ENCODE measurements around the gene CDH23. TPM values are rescaled to one million over a fixed set of nuclear protein-coding genes. Genes with fewer than 3 reads are reported as not detected.
A peak's percentile ranks its signal among the peaks of the same experiment; 100 is the strongest.

The CDH23 gene
- total RNA-seq, 1 donor = 0.36 TPM

DNA sequence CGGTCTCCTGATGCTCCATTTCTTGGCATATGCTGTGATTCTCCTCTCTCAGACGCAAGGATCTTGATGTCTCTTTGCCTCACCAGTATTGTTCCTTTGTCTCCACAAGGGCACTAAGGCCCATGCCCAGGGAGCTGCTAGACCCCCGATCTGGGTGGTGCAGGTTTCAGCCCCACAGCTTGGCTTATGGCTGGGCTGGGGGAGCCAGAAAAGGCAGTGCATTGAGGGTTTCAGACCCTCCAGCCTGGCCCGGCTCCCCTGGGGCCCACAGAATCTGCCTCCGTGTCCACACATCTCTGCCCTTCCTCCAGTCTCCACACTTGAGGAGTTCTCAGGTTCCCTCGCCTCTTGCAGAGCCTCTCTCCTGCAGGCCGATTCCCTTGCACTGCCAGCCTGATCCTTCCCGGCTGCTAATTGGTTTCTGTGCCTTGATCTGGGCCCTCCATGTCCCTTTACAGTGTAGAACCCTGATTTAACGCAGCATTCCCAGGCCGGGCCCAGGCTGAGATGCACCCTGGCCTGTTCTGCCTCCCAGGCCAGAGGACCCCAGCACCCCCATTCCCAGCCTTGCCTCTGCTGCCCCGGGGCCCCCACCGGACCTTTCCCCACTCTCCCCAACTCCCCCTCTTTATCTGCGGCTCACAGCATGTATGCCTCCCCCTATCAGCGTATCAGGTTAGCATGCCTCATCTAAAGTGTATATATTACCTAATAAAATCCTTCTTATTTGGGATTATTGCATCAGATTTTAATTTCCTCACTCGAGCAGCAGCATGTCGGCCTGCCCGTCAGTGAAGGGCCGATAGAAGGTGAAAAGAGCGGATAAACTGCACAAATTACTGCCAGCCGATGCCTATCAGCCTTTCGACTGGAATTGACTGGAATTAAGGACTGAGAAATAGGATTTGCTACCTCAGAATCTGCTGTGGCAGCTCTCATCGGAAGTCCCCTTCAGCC, 177.1 kb downstream of the CDH23 start:
- H3K79me2 ChIP-seq (ENCODE audit: insufficient read depth, low read length) = no peaks in the 10 kb centered on the region
- H3K27ac ChIP-seq (ENCODE audit: low read depth, low read length) = no peak overlapping the region
- DNase-seq (ENCODE audit: insufficient read length, low spot score, missing footprints) = peak; percentile 62
- no peak overlapping the region for H3K4me3 ChIP-seq (ENCODE audit: insufficient read depth, low read length)
- H3K27me3 ChIP-seq (ENCODE audit: insufficient read depth, low read length) = peaks cover 7% of the 10 kb centered on the region
- no peak for TF ChIP-seq CTCF (IDR thresholded peaks at IDR 0.05; ENCODE audit: extremely low read depth, low read depth, low read length)
- H2AFZ ChIP-seq (ENCODE audit: low read length) = no peak overlapping the region
- peaks cover 3% of the 10 kb centered on the region for H4K20me1 ChIP-seq (ENCODE audit: insufficient read depth, low read length)
- no peaks in the 10 kb centered on the region for H3K9me3 ChIP-seq (ENCODE audit: low read depth, low read length)
- H3K36me3 ChIP-seq (ENCODE audit: insufficient read depth, low read length) = no peaks in the 10 kb centered on the region
- no peaks in the 10 kb centered on the region for H3K4me1 ChIP-seq (ENCODE audit: insufficient read depth, low read length)
- no peak overlapping the region for H3K4me2 ChIP-seq (ENCODE audit: insufficient read depth, low read length)

DNA sequence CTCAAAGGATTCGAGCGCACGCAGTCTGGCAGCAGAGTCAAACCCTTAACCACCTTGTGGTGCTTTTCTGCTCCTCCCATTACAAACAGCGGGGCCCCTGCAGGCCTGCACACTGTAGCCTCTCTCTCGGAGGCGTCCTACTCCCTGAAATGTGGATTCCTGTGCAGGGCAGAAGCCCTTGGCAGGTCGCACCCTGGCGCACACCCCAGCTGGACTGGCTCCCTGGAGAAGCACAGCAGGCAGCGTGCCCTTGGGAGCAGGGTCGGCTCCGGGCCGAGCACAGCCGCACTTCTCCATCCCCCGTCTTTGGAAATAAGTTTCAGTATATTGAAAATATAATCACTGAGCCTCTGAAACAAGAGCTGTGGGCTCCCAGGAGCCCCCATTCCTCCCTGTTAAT, 178.7 kb downstream of the CDH23 start:
- H3K27me3 ChIP-seq (ENCODE audit: insufficient read depth, low read length) = peaks cover 7% of the 10 kb centered on the region
- H4K20me1 ChIP-seq (ENCODE audit: insufficient read depth, low read length) = no peaks in the 10 kb centered on the region
- H3K4me1 ChIP-seq (ENCODE audit: insufficient read depth, low read length) = no peaks in the 10 kb centered on the region
- H2AFZ ChIP-seq (ENCODE audit: low read length) = no peak overlapping the region
- no peak overlapping the region for H3K27ac ChIP-seq (ENCODE audit: low read depth, low read length)
- no peaks in the 10 kb centered on the region for H3K9me3 ChIP-seq (ENCODE audit: low read depth, low read length)
- no peak for TF ChIP-seq CTCF (IDR thresholded peaks at IDR 0.05; ENCODE audit: extremely low read depth, low read depth, low read length)
- H3K79me2 ChIP-seq (ENCODE audit: insufficient read depth, low read length) = no peaks in the 10 kb centered on the region
- no peak overlapping the region for H3K4me3 ChIP-seq (ENCODE audit: insufficient read depth, low read length)
- DNase-seq (ENCODE audit: insufficient read length, low spot score, missing footprints) = peak; percentile 26
- no peaks in the 10 kb centered on the region for H3K36me3 ChIP-seq (ENCODE audit: insufficient read depth, low read length)
- H3K4me2 ChIP-seq (ENCODE audit: insufficient read depth, low read length) = no peak overlapping the region

DNA sequence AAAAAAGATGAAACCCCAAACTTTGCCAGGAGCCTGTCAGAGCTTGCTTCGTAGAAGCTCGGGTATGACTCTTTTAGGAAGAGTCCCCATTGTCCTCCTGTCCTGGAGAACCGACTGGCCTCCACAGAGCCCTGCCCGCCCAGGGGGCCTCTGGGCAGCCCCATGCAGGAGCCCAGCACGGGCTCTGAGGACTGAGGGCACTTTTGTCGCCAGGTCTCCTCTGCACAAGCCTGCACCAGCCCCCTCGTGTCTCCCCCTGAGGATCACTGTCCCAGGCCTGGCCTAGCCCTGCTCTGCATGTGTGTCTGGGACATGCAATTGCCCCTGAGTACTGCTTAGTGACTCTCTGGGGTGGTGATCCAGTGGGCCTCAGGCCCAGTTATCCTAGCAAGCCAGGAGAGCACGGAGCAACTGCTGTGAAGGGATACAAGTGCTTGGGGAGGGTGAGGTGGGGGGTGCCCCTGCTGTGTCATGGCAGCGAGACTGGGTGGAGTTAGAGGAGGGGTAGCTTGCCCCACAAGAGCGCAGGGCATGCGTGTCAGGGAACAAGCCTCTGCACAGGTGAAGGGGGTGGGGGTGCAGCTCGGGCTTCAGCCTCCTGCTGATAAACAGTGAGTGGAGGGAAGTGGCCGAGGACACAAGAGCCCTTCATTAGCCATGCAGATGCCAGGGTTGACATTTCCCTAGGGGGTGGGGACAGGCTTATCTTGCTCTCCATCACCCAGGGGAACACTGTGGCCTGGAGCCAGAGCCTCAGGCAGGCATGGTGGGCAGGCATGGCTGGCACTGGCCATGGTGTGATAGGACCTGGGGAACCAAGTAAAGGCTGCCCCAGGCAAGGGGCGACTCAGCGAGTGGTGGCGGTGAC, 179.4 kb downstream of the CDH23 start:
- Histone ChIP-seq H3K27me3 (ENCODE audit: insufficient read depth, low read length) (peaks cover 7% of the 10 kb centered on the region), H2AFZ (ENCODE audit: low read length) (no peak overlapping the region), H3K4me1 (ENCODE audit: insufficient read depth, low read length) (no peaks in the 10 kb centered on the region), H3K36me3 (ENCODE audit: insufficient read depth, low read length) (no peaks in the 10 kb centered on the region), H4K20me1 (ENCODE audit: insufficient read depth, low read length) (no peaks in the 10 kb centered on the region), H3K27ac (ENCODE audit: low read depth, low read length) (no peak overlapping the region), H3K9me3 (ENCODE audit: low read depth, low read length) (no peaks in the 10 kb centered on the region), H3K4me3 (ENCODE audit: insufficient read depth, low read length) (no peak overlapping the region), H3K79me2 (ENCODE audit: insufficient read depth, low read length) (no peaks in the 10 kb centered on the region), H3K4me2 (ENCODE audit: insufficient read depth, low read length) (no peak overlapping the region)
- TF ChIP-seq CTCF (IDR thresholded peaks at IDR 0.05; ENCODE audit: extremely low read depth, low read depth, low read length) = no peak
- peak; percentile 32 for DNase-seq (ENCODE audit: insufficient read length, low spot score, missing footprints)

DNA sequence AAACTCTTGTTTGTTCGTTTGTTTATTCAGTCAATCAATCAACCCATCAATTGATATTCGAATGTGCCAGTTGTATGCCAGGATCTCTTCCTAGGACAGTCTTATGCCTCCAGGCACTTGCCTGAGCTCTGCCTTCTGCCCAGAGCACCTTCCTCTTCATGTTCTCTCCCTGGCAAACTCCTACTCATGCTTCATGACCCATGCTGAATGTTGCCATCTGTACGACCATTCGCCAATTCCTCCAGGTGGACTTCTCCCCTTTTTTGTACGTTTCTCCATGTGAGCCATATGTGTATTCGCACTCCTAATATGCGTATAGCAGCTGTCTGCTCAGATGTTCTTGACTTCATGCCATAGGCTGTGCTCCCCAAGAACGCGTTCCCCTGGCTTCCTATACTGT, 180.1 kb downstream of the CDH23 start:
- DNase-seq (ENCODE audit: insufficient read length, low spot score, missing footprints) = no peak
- peaks cover 7% of the 10 kb centered on the region for H3K27me3 ChIP-seq (ENCODE audit: insufficient read depth, low read length)
- H3K9me3 ChIP-seq (ENCODE audit: low read depth, low read length) = no peaks in the 10 kb centered on the region
- H3K4me3 ChIP-seq (ENCODE audit: insufficient read depth, low read length) = no peak overlapping the region
- no peaks in the 10 kb centered on the region for H3K4me1 ChIP-seq (ENCODE audit: insufficient read depth, low read length)
- H4K20me1 ChIP-seq (ENCODE audit: insufficient read depth, low read length) = no peaks in the 10 kb centered on the region
- TF ChIP-seq CTCF (IDR thresholded peaks at IDR 0.05; ENCODE audit: extremely low read depth, low read depth, low read length) = no peak
- H2AFZ ChIP-seq (ENCODE audit: low read length) = no peak overlapping the region
- no peaks in the 10 kb centered on the region for H3K36me3 ChIP-seq (ENCODE audit: insufficient read depth, low read length)
- no peak overlapping the region for H3K4me2 ChIP-seq (ENCODE audit: insufficient read depth, low read length)
- no peaks in the 10 kb centered on the region for H3K79me2 ChIP-seq (ENCODE audit: insufficient read depth, low read length)
- H3K27ac ChIP-seq (ENCODE audit: low read depth, low read length) = no peak overlapping the region
